Breast epithelium (tissue), 4 donors: Measurements from ENCODE around the gene ITGB2. TPM values are rescaled to one million over a fixed set of nuclear protein-coding genes. Genes with fewer than 3 reads are reported as not detected.

Experiments used
- DNase-seq, 2 donors: peaks; one replicate each; pipeline ENCODE4 v3.0.0-alpha.2; 2019; ENCODE audit warnings: low spot score in 2 of 2
- H3K27ac ChIP-seq, 2 donors: fragments of 200-600 bp; sonication (generic) in 1 of 2; one replicate each; pipeline ENCODE4 v1.5.1; 2016 to 2019; ENCODE audit warnings: mild to moderate bottlenecking in 1 of 2
- H3K27me3 ChIP-seq, 2 donors: fragments of 200-600 bp; sonication (generic) in 1 of 2; one replicate each; pipeline versions ENCODE4 v1.5.1 to v1.6.0; 2017 to 2019; ENCODE audit warnings: control low read depth in 1 of 2, mild to moderate bottlenecking in 1 of 2
- H3K36me3 ChIP-seq: fragments of 200-600 bp; one replicate; pipeline ENCODE4 v1.5.1; 2019
- H3K4me1 ChIP-seq, 2 donors: fragments of 200-600 bp; sonication (generic); one replicate each; pipeline ENCODE4 v1.5.1; 2016 to 2019; ENCODE audit warnings: control low read depth in 1 of 2
- H3K4me3 ChIP-seq, 3 donors: fragments of 200-600 bp; sonication (generic); 1 replicate in 2 of 3; 2 replicates in 1 of 3; pipeline ENCODE4 v1.5.1; 2016 to 2019; ENCODE audit warnings: mild to moderate bottlenecking in 3 of 3, moderate library complexity in 2 of 3
- H3K9me3 ChIP-seq, 2 donors: fragments of 200-600 bp; sonication (generic) in 1 of 2; one replicate each; pipeline ENCODE4 v1.5.1; 2016 to 2019; ENCODE audit warnings: control low read depth in 1 of 2
- CTCF ChIP-seq, 3 donors: fragments of 450-650 bp; IDR thresholded peaks; one replicate each; pipeline ENCODE4 v1.5.1; 2016 to 2017; ENCODE audit warnings: antibody characterized with exemption in 3 of 3, mild to moderate bottlenecking in 3 of 3, moderate library complexity in 3 of 3
- POLR2A ChIP-seq: fragments of 450-650 bp; IDR thresholded peaks from one replicate; pipeline ENCODE4 v1.6.1; 2016; ENCODE audit warnings: antibody characterized with exemption, mild to moderate bottlenecking, moderate library complexity
- POLR2AphosphoS5 ChIP-seq, 3 donors: sonication (generic); formaldehyde crosslinking; IDR thresholded peaks; one replicate each; pipeline ENCODE4 v1.6.1; 2017; ENCODE audit warnings: antibody characterized with exemption in 3 of 3
- intact Hi-C: fragments of 100-400 bp; cut with DNase I; formaldehyde crosslinking; loops from one replicate; pipeline ENCODE4 v1.15.1; 2023; ENCODE audit warnings: low total_unique reads
- total RNA-seq, 3 donors: library from RNA; depleted of rRNA; stranded (reverse); fragments of >200 nt; gene quantifications; one replicate each; pipeline ENCODE4 v1.1.0, GENCODE V29; 2016

Gene ITGB2
- total RNA-seq, 3 donors from 2014 or later = 19.7 to 242 (median 92.8) TPM

DNA sequence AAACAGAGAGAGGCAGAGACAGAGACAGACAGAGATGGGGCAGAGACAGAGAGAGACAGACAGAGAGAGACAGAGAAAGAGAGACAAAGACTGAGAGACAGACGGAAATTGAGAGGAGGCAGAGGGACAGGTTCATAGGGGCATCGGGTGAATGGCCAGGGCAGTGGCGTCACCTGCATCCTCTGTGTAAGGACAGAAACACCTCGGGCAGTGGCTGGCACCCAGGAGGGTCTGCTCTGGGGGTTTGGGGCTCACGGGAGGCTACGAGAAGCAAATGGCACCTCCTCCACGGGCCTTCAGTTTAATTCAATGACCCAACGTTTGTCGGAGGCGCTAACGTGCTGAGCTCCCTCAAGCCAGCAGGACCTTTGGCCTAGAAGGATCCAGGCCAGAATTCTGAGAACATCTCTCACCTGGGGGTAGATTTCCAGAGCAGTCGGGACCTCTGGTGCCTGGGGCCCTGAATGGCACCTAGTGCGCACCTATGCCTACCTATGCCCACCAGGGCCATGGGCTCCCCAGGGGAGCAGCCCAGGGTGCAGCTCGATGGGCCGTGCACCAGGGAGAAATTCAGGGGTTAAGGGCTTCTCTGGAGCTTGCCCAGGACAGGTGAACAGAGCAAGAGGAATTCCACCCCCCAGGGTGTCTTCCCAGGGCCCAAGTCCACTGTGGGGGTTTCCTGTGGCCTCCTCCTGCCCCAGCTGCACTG, 26.6 kb downstream of the ITGB2 start:
- Histone ChIP-seq H3K27ac (no peak overlapping the region), H3K9me3 (no peaks in the 10 kb centered on the region), H3K36me3 (no peaks in the 10 kb centered on the region), H3K4me3 (no peak overlapping the region), H3K4me1 (no peaks in the 10 kb centered on the region), H3K27me3 (no peaks in the 10 kb centered on the region)
- DNase-seq = no peak
- TF ChIP-seq POLR2AphosphoS5 (IDR thresholded peaks at IDR 0.05) (no peak), POLR2A (no peak), CTCF (IDR thresholded peaks at IDR 0.05) (no peak)
- intact Hi-C loops = no loop called here

- Histone ChIP-seq H3K9me3 (no peaks in the 10 kb centered on the region), H3K4me3 (no peak overlapping the region), H3K27ac (no peak overlapping the region), H3K27me3 (peaks cover 0 to 3% of the 10 kb centered on the region in 2 donors), H3K4me1 (no peaks in the 10 kb centered on the region), H3K36me3 (no peaks in the 10 kb centered on the region)
- intact Hi-C loops = no loop called here
- TF ChIP-seq CTCF (IDR thresholded peaks at IDR 0.05) = no peak
- TF ChIP-seq POLR2AphosphoS5 (IDR thresholded peaks at IDR 0.05) = no peak
- no peak for TF ChIP-seq POLR2A
- DNase-seq = no peak
Measured at GRCh38 chr21:44893278-44893556, 27.5 kb downstream of the ITGB2 start.

GRCh38 chr21:44892536-44893277, 28.0 kb downstream of the ITGB2 start:
- TF ChIP-seq POLR2AphosphoS5 (IDR thresholded peaks at IDR 0.05) (no peak), CTCF (IDR thresholded peaks at IDR 0.05) (peak; percentile 66 to 75 (median 66))

DNA sequence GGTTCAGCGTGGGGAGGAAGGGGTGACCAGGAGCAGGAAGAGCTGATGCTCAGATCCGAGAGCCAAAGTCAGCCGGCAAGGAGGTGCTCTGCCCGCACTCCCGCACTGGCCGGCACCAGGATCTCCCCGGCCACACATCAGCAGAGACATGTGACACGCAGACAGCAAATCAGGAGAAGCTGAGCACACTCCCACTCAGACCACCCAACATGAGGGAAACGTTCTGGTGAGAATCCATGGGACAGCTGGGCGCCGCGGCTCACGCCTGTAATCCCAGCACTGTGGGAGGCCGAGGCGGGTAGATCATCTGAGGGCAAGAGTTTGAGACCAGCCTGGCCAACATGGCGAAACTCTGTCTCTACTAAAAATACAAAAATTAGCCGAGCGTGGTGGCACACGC, 28.6 kb downstream of the ITGB2 start:
- H3K4me1 ChIP-seq = no peaks in the 10 kb centered on the region
- no peaks in the 10 kb centered on the region for H3K36me3 ChIP-seq
- no peak for DNase-seq
- H3K27ac ChIP-seq = no peak overlapping the region
- TF ChIP-seq POLR2A (no peak), POLR2AphosphoS5 (IDR thresholded peaks at IDR 0.05) (no peak), CTCF (IDR thresholded peaks at IDR 0.05) (no peak)
- intact Hi-C loops = no loop called here
- no peak overlapping the region for H3K4me3 ChIP-seq
- H3K27me3 ChIP-seq = peaks cover 0 to 3% of the 10 kb centered on the region in 2 donors
- no peaks in the 10 kb centered on the region for H3K9me3 ChIP-seq

More at GRCh38 chr21:44892536-44893277, 28.0 kb downstream of the ITGB2 start:
- Histone ChIP-seq H3K36me3 (no peaks in the 10 kb centered on the region), H3K4me1 (no peaks in the 10 kb centered on the region), H3K9me3 (no peaks in the 10 kb centered on the region), H3K27ac (no peak overlapping the region), H3K4me3 (no peak overlapping the region), H3K27me3 (peaks cover 0 to 3% of the 10 kb centered on the region in 2 donors)
- DNase-seq = peak in 1 of 2 donors; percentile 39
- intact Hi-C loops = no loop called here

DNA sequence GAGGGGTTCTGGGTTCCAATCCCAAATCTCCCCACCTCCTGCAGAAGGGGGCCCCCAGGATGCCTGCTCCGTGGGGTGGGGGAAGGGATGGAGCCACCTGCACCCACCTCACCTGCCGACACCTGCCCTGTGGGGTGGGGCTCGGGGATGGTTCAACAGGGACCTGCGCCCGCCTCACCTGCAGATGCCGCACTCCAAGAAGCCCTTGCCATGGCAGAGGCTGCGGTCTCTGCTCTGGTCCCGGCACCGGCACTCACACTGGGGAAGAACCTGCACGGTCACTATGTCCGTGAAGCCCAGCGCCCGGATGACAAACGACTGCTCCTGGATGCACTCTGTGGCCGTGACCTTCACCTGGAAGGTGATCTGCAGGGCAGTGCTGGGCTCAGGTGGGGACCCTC, 29.1 kb downstream of the ITGB2 start:
- Histone ChIP-seq H3K36me3 (no peaks in the 10 kb centered on the region), H3K27ac (no peak overlapping the region), H3K27me3 (peaks cover 0 to 3% of the 10 kb centered on the region in 2 donors), H3K9me3 (no peaks in the 10 kb centered on the region), H3K4me1 (no peaks in the 10 kb centered on the region), H3K4me3 (no peak overlapping the region)
- DNase-seq = no peak
- TF ChIP-seq POLR2AphosphoS5 (IDR thresholded peaks at IDR 0.05) = no peak
- no peak for TF ChIP-seq CTCF (IDR thresholded peaks at IDR 0.05)
- TF ChIP-seq POLR2A = no peak
- intact Hi-C loops = no loop called here
